HepG2 (cell line): Measurements from ENCODE around the gene CSNK1G3. TPM values are rescaled to one million over a fixed set of nuclear protein-coding genes. Genes with fewer than 3 reads are reported as not detected.

Experiments used
- ATAC-seq: fragments of 200-7000 bp; cut with Tn5 transposase; 3 replicates; pipeline ENCODE4 v1.9.1; 2020; ENCODE audit warnings: mild to moderate bottlenecking, moderate library complexity
- BruUV-seq: library from RNA; stranded (reverse); fragments of 400-500 nt; replicated peaks from 2 replicates; lab custom pipeline; 2021; lab: Mats Ljungman, UMichigan
- CTCF ChIA-PET: fragments of 300-600 bp; formaldehyde crosslinking; extraction: SDS; loops from one replicate; lab custom pipeline; 2021; ENCODE audit warnings: low total read pairs, inconsistent platforms, low intra/inter-chr PET ratio; lab: Yijun Ruan, JAX
- POLR2A ChIA-PET: fragments of 350-600 bp; sonication (Branson Sonifier 250); formaldehyde crosslinking; loops from one replicate; lab custom pipeline; 2020; ENCODE audit warnings: antibody characterized with exemption, inconsistent platforms; lab: Yijun Ruan, JAX
- DNase-seq: peaks from one replicate; pipeline ENCODE4 v3.0.0-alpha.2; 2015; ENCODE audit warnings: low spot score
- FAIRE-seq: peaks from 3 replicates; lab custom pipeline; 2011; peaks lifted over from hg19 to GRCh38; lab: Jason Lieb, UNC
- H2AFZ ChIP-seq: one replicate; pipeline ENCODE4 v1.6.1; 2011; ENCODE audit warnings: low read length, inconsistent platforms
- H3K27ac ChIP-seq: fragments of 300-600 bp; 3 replicates; pipeline ENCODE4 v1.8.0; 2011; ENCODE audit warnings: mixed run types, mild to moderate bottlenecking, mixed read lengths, low read length, inconsistent platforms; ENCODE audit not compliant: insufficient read depth; ENCODE audit errors: extremely low read length
- H3K27me3 ChIP-seq, 2 experiments: fragments of 200-600 bp in 1 of 2; 2 replicates in 1 of 2; 3 replicates in 1 of 2; pipeline versions ENCODE4 v1.6.0 to v1.8.0; 2011; ENCODE audit warnings: low read length in 2 of 2, mild to moderate bottlenecking in 2 of 2, moderate library complexity in 2 of 2, inconsistent platforms in 1 of 2; ENCODE audit not compliant: insufficient read depth in 2 of 2, control insufficient read depth in 1 of 2
- H3K36me3 ChIP-seq, 2 experiments: fragments of 200-600 bp in 1 of 2; replicated peaks in 1 of 2; 2 replicates in 1 of 2; 3 replicates in 1 of 2; pipeline versions ENCODE4 v1.5.1 to v1.8.0; 2011; ENCODE audit warnings: low read length in 2 of 2, inconsistent platforms in 1 of 2; ENCODE audit not compliant: insufficient read depth in 2 of 2, control insufficient read depth in 1 of 2
- H3K4me1 ChIP-seq: 2 replicates; pipeline ENCODE4 v1.5.1; 2012; ENCODE audit warnings: low read length, inconsistent platforms; ENCODE audit not compliant: insufficient read depth
- H3K4me2 ChIP-seq: 2 replicates; pipeline ENCODE4 v1.6.0; 2011; ENCODE audit warnings: low read depth, low read length, inconsistent platforms
- H3K4me3 ChIP-seq, 3 experiments: fragments of 200-600 bp in 1 of 3; sonication (generic), shearing (Covaris generic) in 1 of 3; replicated peaks in 1 of 3; 2 replicates each; pipeline ENCODE4 v1.5.1; 2011 to 2016; ENCODE audit warnings: low read length in 3 of 3, inconsistent platforms in 2 of 3, low read depth in 2 of 3, mild to moderate bottlenecking in 2 of 3, control low read depth in 1 of 3, mixed read lengths in 1 of 3; ENCODE audit not compliant: insufficient read depth in 1 of 3
- H3K79me2 ChIP-seq: one replicate; pipeline ENCODE4 v1.6.1; 2011; ENCODE audit warnings: low read length, inconsistent platforms; ENCODE audit not compliant: insufficient read depth
- H3K9ac ChIP-seq: 2 replicates; pipeline ENCODE4 v1.6.0; 2011; ENCODE audit warnings: mild to moderate bottlenecking, low read depth, low read length, inconsistent platforms; ENCODE audit not compliant: insufficient read depth
- H3K9me3 ChIP-seq: 2 replicates; pipeline ENCODE4 v1.5.1; 2012; ENCODE audit warnings: mild to moderate bottlenecking, low read length
- H4K20me1 ChIP-seq: 2 replicates; pipeline ENCODE4 v1.6.0; 2011; ENCODE audit warnings: inconsistent platforms, mild to moderate bottlenecking, low read length, moderate library complexity; ENCODE audit not compliant: insufficient read depth
- AFF4 ChIP-seq: sonication (generic); formaldehyde crosslinking; IDR thresholded peaks from 2 replicates; pipeline ENCODE4 v1.4.0; 2020; ENCODE audit warnings: missing genetic modification reagents
- KLF12 ChIP-seq: sonication (generic); formaldehyde crosslinking; IDR thresholded peaks from 2 replicates; pipeline ENCODE4 v1.4.0; 2020; ENCODE audit warnings: missing genetic modification reagents, borderline replicate concordance
- SIN3B ChIP-seq: fragments of 150-350 bp; IDR thresholded peaks from 2 replicates; pipeline ENCODE4 v1.6.1; 2014; ENCODE audit warnings: low read length
- ZFYVE20 ChIP-seq: sonication (generic); formaldehyde crosslinking; IDR thresholded peaks from 2 replicates; pipeline ENCODE4 v1.8.0; 2023; ENCODE audit warnings: low read depth, mild to moderate bottlenecking, moderate library complexity, missing genetic modification reagents, borderline replicate concordance
- ZNF3 ChIP-seq: IDR thresholded peaks from 2 replicates; pipeline ENCODE4 v1.7.0; 2017; ENCODE audit warnings: inconsistent platforms
- in situ Hi-C: cut with HindIII; loops from 2 replicates; pipeline ENCODE4 v1.10.0; 2017; ENCODE audit warnings: low pct_unique_long_range_greater_than_20kb; ENCODE audit not compliant: extremely low pct_ligation_motif_present
- intact Hi-C: fragments of 100-400 bp; cut with micrococcal nuclease; formaldehyde crosslinking; loops from one replicate; pipeline ENCODE4 v1.10.0; 2022; ENCODE audit not compliant: unreplicated experiment
- polyA plus RNA-seq, 8 experiments: library from polyadenylated mRNA; depleted of rRNA in 3 of 8; stranded (reverse) in 7 of 8; unstranded in 1 of 8; fragments of >200 nt; fragmentation: Illumina TruSeq in 4 of 8; extraction: Trizol in 4 of 8; gene quantifications; 2 replicates each; pipeline versions ENCODE4 v1.2.1 to v1.2.3, GENCODE V29; 2011 to 2016; ENCODE audit warnings: low read depth in 4 of 8, missing spikeins in 1 of 8, mixed read lengths in 1 of 8; ENCODE audit not compliant: insufficient read depth in 1 of 8
- total RNA-seq, 5 experiments: library from RNA; depleted of rRNA; stranded (reverse); fragments of >200 nt; fragmentation: Illumina TruSeq; extraction: Trizol; gene quantifications; 2 replicates each; pipeline ENCODE4 v1.2.3, GENCODE V29; 2016; ENCODE audit warnings: low read depth in 1 of 5
- TF ChIP-seq, protein P1 (sequence below): sonication (generic); formaldehyde crosslinking; IDR thresholded peaks from 2 replicates; pipeline ENCODE4 v1.4.0; 2020; ENCODE audit warnings: missing genetic modification reagents, mild to moderate bottlenecking, borderline replicate concordance

CSNK1G3 gene
- total and polyA plus RNA-seq, 2 of the 13 experiments (the other 11 are each of a cell fraction or from before 2014, with no cell fraction given): 11.3 to 31.5 TPM

GRCh38 chr5:123524146-123524545 lies 12.2 kb downstream of the CSNK1G3 start (continued):
- TF ChIP-seq AFF4 (no peak), KLF12 (CRISPR knock-in tag) (no peak), ZFYVE20 (CRISPR knock-in tag) (no peak), SIN3B (no peak)
- TF ChIP-seq, protein P1, sequence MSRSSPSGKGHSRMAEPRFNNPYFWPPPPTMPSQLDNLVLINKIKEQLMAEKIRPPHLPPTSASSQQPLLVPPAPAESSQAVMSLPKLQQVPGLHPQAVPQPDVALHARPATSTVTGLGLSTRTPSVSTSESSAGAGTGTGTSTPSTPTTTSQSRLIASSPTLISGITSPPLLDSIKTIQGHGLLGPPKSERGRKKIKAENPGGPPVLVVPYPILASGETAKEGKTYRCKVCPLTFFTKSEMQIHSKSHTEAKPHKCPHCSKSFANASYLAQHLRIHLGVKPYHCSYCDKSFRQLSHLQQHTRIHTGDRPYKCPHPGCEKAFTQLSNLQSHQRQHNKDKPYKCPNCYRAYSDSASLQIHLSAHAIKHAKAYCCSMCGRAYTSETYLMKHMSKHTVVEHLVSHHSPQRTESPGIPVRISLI (CRISPR knock-in tag): no peak

DNA sequence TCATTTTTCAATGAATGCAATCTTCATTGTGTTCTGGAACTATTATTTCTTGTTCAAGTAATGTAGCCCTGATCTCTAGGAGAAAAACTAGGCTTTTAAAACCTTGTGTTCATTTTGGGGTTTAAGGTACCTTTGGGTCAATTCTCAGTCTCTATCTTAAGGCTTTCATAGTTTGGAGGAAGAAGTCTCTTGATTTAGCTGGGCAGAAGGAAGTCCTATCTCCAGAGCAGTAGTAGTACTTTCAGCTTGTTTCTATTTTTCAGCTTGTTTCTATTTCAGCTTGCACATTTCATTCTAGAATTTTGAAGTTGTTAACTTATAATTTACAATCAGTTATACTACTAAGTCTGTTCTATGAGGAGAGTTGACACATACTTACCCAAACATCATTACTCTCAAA lies 15.2 kb downstream of the CSNK1G3 start:
- Histone ChIP-seq H3K27ac (no peak overlapping the region), H4K20me1 (peaks cover 6% of the 10 kb centered on the region; the same call in 1 of the 2 replicates), H3K4me1 (peaks cover 18% of the 10 kb centered on the region), H3K79me2 (peaks cover 78% of the 10 kb centered on the region), H2AFZ (no peak overlapping the region), H3K9me3 (no peaks in the 10 kb centered on the region), H3K4me2 (no peak overlapping the region), H3K27me3 (no peaks in the 10 kb centered on the region), H3K36me3 (no peaks in the 10 kb centered on the region), H3K4me3 (no peak overlapping the region), H3K9ac (no peak overlapping the region)
- no TSS peak for BruUV-seq
- in situ Hi-C loops: no loop called here
- no peak for TF ChIP-seq ZNF3
- intact Hi-C loops: loop anchor here (5.0 kb wide), 1 partner anchor 50 kb away; no protein-coding TSS in a partner anchor
- ChIA-PET CTCF (no interaction called here), POLR2A (interaction anchor here (1.8 kb wide), 1 partner anchor 103 kb away, joined by 5 read pairs; the partner anchor contains the start of gene CEP120)
- DNase-seq (no peak), FAIRE-seq (no peak), ATAC-seq (no peak)
